HG03196 (cell line): ENCODE results near the gene EIPR1.

Source experiments
- ATAC-seq: cut with Tn5 transposase; IDR thresholded peaks from one replicate; pipeline ENCODE4 v1.9.1; 2021; ENCODE audit not compliant: unreplicated experiment

The EIPR1 gene

GRCh38 chr2:3377612-3378432, at the start of gene EIPR1:
EIPR1 (minus strand) TSS chr2:3377818; CDS start chr2:3377689, 129 bp downstream.
- ATAC-seq: peak; percentile 85

GRCh38 chr2:3427272-3427671, 49.7 kb upstream of the EIPR1 start:
- peak; percentile 42 for ATAC-seq

- no peak for ATAC-seq
Observed at GRCh38 chr2:3426615-3427014, 49.0 kb upstream of the EIPR1 start.

GRCh38 chr2:3424171-3424795, 46.7 kb upstream of the EIPR1 start:
- no peak for ATAC-seq

GRCh38 chr2:3423492-3424170, 46.0 kb upstream of the EIPR1 start:
- ATAC-seq: no peak

GRCh38 chr2:3422161-3422779, 44.7 kb upstream of the EIPR1 start:
- no peak for ATAC-seq

- no peak for ATAC-seq
Observed at GRCh38 chr2:3421580-3421979, 44.0 kb upstream of the EIPR1 start.

- ATAC-seq: no peak
Observed at GRCh38 chr2:3420769-3421397, 43.3 kb upstream of the EIPR1 start.

GRCh38 chr2:3420076-3420768, 42.6 kb upstream of the EIPR1 start:
- no peak for ATAC-seq

GRCh38 chr2:3418766-3419404, 41.3 kb upstream of the EIPR1 start:
- no peak for ATAC-seq

GRCh38 chr2:3414133-3414860, 36.7 kb upstream of the EIPR1 start:
- ATAC-seq: no peak

- ATAC-seq: no peak
Observed at GRCh38 chr2:3413697-3414096, 36.1 kb upstream of the EIPR1 start.

GRCh38 chr2:3411103-3411502, 33.5 kb upstream of the EIPR1 start:
- ATAC-seq: no peak

- no peak for ATAC-seq
Observed at GRCh38 chr2:3409627-3410170, 32.1 kb upstream of the EIPR1 start.

GRCh38 chr2:3408781-3409180, 31.2 kb upstream of the EIPR1 start:
- ATAC-seq: no peak

GRCh38 chr2:3406501-3406900, 28.9 kb upstream of the EIPR1 start:
- ATAC-seq: no peak

GRCh38 chr2:3405876-3406275, 28.3 kb upstream of the EIPR1 start:
- no peak for ATAC-seq

GRCh38 chr2:3405307-3405706, 27.7 kb upstream of the EIPR1 start:
- ATAC-seq: no peak

GRCh38 chr2:3404349-3404894, 26.8 kb upstream of the EIPR1 start:
- ATAC-seq: no peak
